ENCODE results near the gene LRIT1. TPM values are rescaled to one million over a fixed set of nuclear protein-coding genes. Genes with fewer than 3 reads are reported as not detected.

Gene LRIT1
- total RNA-seq, 1 experiment from 2014 or later = not detected

GRCh38 chr10:84205853-84206525 is 35.4 kb downstream of the LRIT1 start:
- POLR2A ChIA-PET = no interaction called here

GRCh38 chr10:84205049-84205852 is 36.1 kb downstream of the LRIT1 start:
- Mint-ChIP-seq H3K9me3 (no peaks in the 10 kb centered on the region), H3K4me3 (no peak overlapping the region), H3K36me3 (no peaks in the 10 kb centered on the region), H3K27ac (no peak overlapping the region), H3K4me1 (no peaks in the 10 kb centered on the region), H3K27me3 (ENCODE audit: low read depth) (no peaks in the 10 kb centered on the region)
- DNase-seq (ENCODE audit: low spot score) (peak; percentile 82), ATAC-seq (peak; percentile 80)
- ChIA-PET CTCF (interaction anchor here (0.6 to 9.2 kb wide), 8 partner anchors 10 to 332 kb away, joined by 3 to 75 read pairs (median 4); partner anchors contain the start of gene GHITM), POLR2A (no interaction called here)
- TF ChIP-seq CREM (CRISPR knock-in tag; IDR thresholded peaks at IDR 0.05) (no peak), USF1 (CRISPR knock-in tag; IDR thresholded peaks at IDR 0.05) (no peak), NR3C1 (CRISPR knock-in tag; conservative IDR thresholded peaks at IDR 0.05; ENCODE audit: low read depth) (no peak), JAZF1 (CRISPR knock-in tag; IDR thresholded peaks at IDR 0.05) (no peak), EMX1 (CRISPR knock-in tag; IDR thresholded peaks at IDR 0.05) (no peak), CTCF (IDR thresholded peaks at IDR 0.05) (peak; percentile 75)

More at GRCh38 chr10:84205853-84206525, 35.4 kb downstream of the LRIT1 start:
- Mint-ChIP-seq H3K36me3 (no peaks in the 10 kb centered on the region), H3K4me3 (no peak overlapping the region), H3K4me1 (no peaks in the 10 kb centered on the region), H3K27ac (no peak overlapping the region), H3K27me3 (ENCODE audit: low read depth) (no peaks in the 10 kb centered on the region), H3K9me3 (no peaks in the 10 kb centered on the region)
- no peak for TF ChIP-seq NFATC4 (CRISPR knock-in tag; IDR thresholded peaks at IDR 0.05)
- TF ChIP-seq CTCF (IDR thresholded peaks at IDR 0.05) = peak; percentile 7; the same call in 1 of the 2 replicates
- ATAC-seq (no peak), DNase-seq (ENCODE audit: low spot score) (no peak)
- CTCF ChIA-PET = interaction anchor here (0.7 to 9.2 kb wide), 6 partner anchors 9 to 331 kb away, joined by 3 to 75 read pairs (median 4); partner anchors contain the start of gene GHITM

GRCh38 chr10:84204610-84205009 is 36.7 kb downstream of the LRIT1 start:
- DNase-seq (ENCODE audit: low spot score) (no peak), ATAC-seq (no peak)
- CTCF ChIA-PET = interaction anchor here (0.6 to 9.2 kb wide), 4 partner anchors 15 to 145 kb away, joined by 3 to 75 read pairs (median 5); no protein-coding TSS in a partner anchor
- no peak overlapping the region for H3K4me3 Mint-ChIP-seq
- no peaks in the 10 kb centered on the region for H3K9me3 Mint-ChIP-seq
- no peaks in the 10 kb centered on the region for H3K36me3 Mint-ChIP-seq
- no peak overlapping the region for H3K27ac Mint-ChIP-seq
- POLR2A ChIA-PET = no interaction called here
- H3K4me1 Mint-ChIP-seq = no peaks in the 10 kb centered on the region
- H3K27me3 Mint-ChIP-seq (ENCODE audit: low read depth) = no peaks in the 10 kb centered on the region
- TF ChIP-seq ZNF219 (CRISPR knock-in tag; IDR thresholded peaks at IDR 0.05; ENCODE audit: borderline replicate concordance) (no peak), ZNF232 (CRISPR knock-in tag; IDR thresholded peaks at IDR 0.05) (no peak), STAT6 (CRISPR knock-in tag; conservative IDR thresholded peaks at IDR 0.05; ENCODE audit: low read depth) (no peak), NR3C1 (CRISPR knock-in tag; conservative IDR thresholded peaks at IDR 0.05; ENCODE audit: low read depth) (no peak), E2F4 (CRISPR knock-in tag; IDR thresholded peaks at IDR 0.05; ENCODE audit: borderline replicate concordance, low read depth) (no peak), MLX (CRISPR knock-in tag; IDR thresholded peaks at IDR 0.05) (no peak), ZNF263 (CRISPR knock-in tag; IDR thresholded peaks at IDR 0.05; ENCODE audit: low read depth) (no peak), PRDM15 (CRISPR knock-in tag; IDR thresholded peaks at IDR 0.05) (no peak), TEAD1 (CRISPR knock-in tag; IDR thresholded peaks at IDR 0.05) (no peak)
